ENCODE results near the gene SREBF1.

DNA sequence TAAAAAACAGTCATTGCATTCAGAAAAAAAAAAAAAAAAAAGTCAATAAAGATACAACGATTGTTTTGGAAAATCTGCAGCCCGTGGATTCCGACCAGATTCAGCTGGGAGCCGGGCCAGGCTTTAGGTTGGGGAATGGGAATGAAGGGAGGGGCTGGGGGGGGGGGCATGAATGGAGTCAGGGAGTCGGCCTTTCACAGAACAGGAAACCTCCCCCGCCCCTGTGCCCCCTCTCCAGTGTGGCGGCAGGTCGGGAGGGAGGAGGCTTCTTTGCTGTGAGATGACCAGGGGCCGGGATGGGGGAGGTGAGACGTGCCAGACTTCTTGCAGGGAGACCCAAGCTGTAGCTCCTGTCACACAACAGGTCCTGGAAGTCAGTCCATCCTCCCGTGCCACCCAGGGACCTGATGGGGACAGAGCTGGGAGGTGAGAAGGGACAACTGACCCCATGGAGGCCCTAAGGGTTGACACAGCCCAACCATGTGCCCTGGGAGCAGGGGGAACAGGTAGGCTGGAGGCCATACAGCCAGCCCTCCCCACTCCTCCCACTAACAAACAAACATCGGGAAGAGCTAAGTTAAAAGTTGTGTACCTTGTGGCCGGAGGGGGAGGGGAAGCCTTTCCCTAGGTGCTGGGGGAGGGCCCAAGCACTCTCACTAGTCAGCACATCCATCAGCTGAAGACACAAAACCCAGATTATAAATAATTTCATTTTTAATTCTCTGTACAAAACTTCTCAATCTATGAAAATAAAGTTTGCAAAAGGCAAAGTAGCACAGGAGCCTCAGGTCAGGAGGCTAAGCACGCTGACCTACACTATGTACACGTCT, 25.2 kb downstream of the SREBF1 start:
- TF ChIP-seq, protein P1, sequence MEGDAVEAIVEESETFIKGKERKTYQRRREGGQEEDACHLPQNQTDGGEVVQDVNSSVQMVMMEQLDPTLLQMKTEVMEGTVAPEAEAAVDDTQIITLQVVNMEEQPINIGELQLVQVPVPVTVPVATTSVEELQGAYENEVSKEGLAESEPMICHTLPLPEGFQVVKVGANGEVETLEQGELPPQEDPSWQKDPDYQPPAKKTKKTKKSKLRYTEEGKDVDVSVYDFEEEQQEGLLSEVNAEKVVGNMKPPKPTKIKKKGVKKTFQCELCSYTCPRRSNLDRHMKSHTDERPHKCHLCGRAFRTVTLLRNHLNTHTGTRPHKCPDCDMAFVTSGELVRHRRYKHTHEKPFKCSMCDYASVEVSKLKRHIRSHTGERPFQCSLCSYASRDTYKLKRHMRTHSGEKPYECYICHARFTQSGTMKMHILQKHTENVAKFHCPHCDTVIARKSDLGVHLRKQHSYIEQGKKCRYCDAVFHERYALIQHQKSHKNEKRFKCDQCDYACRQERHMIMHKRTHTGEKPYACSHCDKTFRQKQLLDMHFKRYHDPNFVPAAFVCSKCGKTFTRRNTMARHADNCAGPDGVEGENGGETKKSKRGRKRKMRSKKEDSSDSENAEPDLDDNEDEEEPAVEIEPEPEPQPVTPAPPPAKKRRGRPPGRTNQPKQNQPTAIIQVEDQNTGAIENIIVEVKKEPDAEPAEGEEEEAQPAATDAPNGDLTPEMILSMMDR (IDR thresholded peaks at IDR 0.05), result no peak
- no peak for TF ChIP-seq POLR2AphosphoS5 (IDR thresholded peaks at IDR 0.05)
- no peak for TF ChIP-seq POLR2A (IDR thresholded peaks at IDR 0.05)
- TF ChIP-seq EP300 (IDR thresholded peaks at IDR 0.05), result no peak

Data from stomach (tissue), 4 donors.